GM19467 (cell line): ENCODE data around the gene MROH2B.
"Not testable (repeated sequence)": the region's sequence is repeated elsewhere in the genome, so short reads cannot be mapped to it uniquely, and the experiment has no call there.

Source experiments
- ATAC-seq: cut with Tn5 transposase; IDR thresholded peaks from one replicate; pipeline ENCODE4 v1.9.1; 2021; ENCODE audit warnings: mild to moderate bottlenecking, moderate library complexity; ENCODE audit not compliant: unreplicated experiment

MROH2B gene

GRCh38 chr5:41032973-41033372 lies 38.2 kb downstream of the MROH2B start:
- no peak for ATAC-seq

GRCh38 chr5:41022600-41022999 lies 48.5 kb downstream of the MROH2B start:
- ATAC-seq = not testable (repeated sequence)

GRCh38 chr5:41012318-41012717 lies 58.8 kb downstream of the MROH2B start:
- no peak for ATAC-seq

GRCh38 chr5:41010572-41010971 lies 60.6 kb downstream of the MROH2B start:
- no peak for ATAC-seq

GRCh38 chr5:41009232-41009631 lies 61.9 kb downstream of the MROH2B start:
- ATAC-seq = no peak

- no peak for ATAC-seq
Observed at GRCh38 chr5:41004931-41005330, 66.2 kb downstream of the MROH2B start.

- ATAC-seq = no peak
Observed at GRCh38 chr5:41003670-41004376, 67.3 kb downstream of the MROH2B start.

- ATAC-seq = no peak
Observed at GRCh38 chr5:40999966-41000365, 71.2 kb downstream of the MROH2B start.

- ATAC-seq = no peak
Observed at GRCh38 chr5:40999142-40999541, 72.0 kb downstream of the MROH2B start.

GRCh38 chr5:40995801-40996586 lies 75.1 kb downstream of the MROH2B start:
- no peak for ATAC-seq

GRCh38 chr5:40991981-40992559 lies 79.1 kb downstream of the MROH2B start:
- no peak for ATAC-seq

GRCh38 chr5:40991168-40991980 lies 79.8 kb downstream of the MROH2B start:
- ATAC-seq = no peak

GRCh38 chr5:40988746-40989510 lies 82.2 kb downstream of the MROH2B start:
- no peak for ATAC-seq

GRCh38 chr5:40987349-40987748 lies 83.8 kb downstream of the MROH2B start:
- no peak for ATAC-seq

GRCh38 chr5:40986666-40987065 lies 84.5 kb downstream of the MROH2B start:
- ATAC-seq = no peak

- no peak for ATAC-seq
Observed at GRCh38 chr5:40985501-40985900, 85.6 kb downstream of the MROH2B start.

- ATAC-seq = no peak
Observed at GRCh38 chr5:40984884-40985283, 86.3 kb downstream of the MROH2B start.

GRCh38 chr5:40983781-40984180 lies 87.4 kb downstream of the MROH2B start:
- ATAC-seq = no peak

GRCh38 chr5:40981420-40981819 lies 89.7 kb downstream of the MROH2B start:
- no peak for ATAC-seq

- no peak for ATAC-seq
Observed at GRCh38 chr5:40976836-40977235, 94.3 kb downstream of the MROH2B start.
